IPS-18c (cell line): ENCODE data around the gene SP9.

ENCODE experiments used
- H3K4me3 ChIP-seq: 2 replicates; pipeline ENCODE4 v1.7.0; 2013; ENCODE audit warnings: low read depth, mild to moderate bottlenecking, low read length, moderate library complexity; ENCODE audit not compliant: insufficient read depth
- H3K9me3 ChIP-seq: one replicate; pipeline ENCODE4 v1.6.1; 2013; ENCODE audit warnings: mild to moderate bottlenecking, low read length, moderate library complexity; ENCODE audit not compliant: control insufficient read depth, insufficient read depth

SP9 gene

DNA sequence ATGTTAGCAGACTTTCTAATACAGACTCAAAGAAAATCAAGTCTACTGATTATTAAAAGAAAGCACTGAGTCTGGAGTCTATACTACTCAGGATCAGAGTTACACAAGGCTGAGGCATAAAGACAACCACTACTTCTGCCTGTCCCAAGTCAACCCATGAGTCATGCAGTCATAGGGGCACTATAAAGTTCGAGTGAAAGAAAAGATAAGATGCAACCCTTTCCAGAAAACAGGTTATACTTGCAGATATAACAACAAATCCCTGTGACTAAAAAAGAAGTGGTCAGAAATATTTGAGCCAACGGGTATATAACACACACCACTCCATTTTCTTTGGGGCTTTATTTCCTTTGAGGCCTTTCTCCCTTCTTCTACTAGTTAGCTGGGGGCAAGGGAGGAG, 42.2 kb downstream of the SP9 start:
- Histone ChIP-seq H3K4me3 (no peak overlapping the region), H3K9me3 (no peaks in the 10 kb centered on the region)

DNA sequence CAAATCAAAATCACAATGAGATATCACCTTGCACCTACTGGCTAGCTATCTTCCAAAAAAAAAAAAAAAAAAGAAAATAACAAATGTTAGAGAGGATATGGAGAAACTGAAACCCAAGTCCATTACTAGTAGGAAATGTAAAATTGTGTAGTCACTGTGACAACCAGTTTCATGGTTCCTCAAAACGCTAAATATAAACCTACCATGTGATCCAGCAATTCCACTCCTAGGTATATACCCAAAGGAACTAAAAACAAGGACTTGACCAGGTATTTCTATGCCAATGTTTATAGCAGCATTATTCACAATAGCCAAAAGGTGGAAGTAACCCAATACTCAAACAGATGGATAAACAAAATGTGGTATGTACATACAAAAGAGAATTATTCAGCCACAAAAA, 49.0 kb downstream of the SP9 start:
- no peak overlapping the region for H3K4me3 ChIP-seq

DNA sequence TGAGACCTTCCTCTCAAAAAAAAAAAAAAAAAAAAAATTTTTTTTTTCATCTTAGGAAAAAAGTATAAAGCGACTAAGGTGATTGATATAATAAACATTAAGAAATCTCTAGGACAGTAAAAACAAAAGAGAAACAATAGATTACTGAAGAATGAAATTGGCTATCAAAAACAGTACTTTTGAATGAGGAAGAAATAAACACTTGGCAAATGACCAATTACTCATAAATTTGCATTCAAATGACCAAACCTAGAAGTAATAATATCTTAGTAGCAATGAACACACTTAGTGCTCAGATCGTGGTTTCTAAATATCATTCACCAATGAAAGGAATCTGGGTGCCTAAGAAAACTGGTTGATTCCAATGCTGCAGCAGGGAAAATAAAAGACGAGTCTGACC, 50.4 kb downstream of the SP9 start:
- H3K4me3 ChIP-seq: no peak overlapping the region
- peaks cover 2% of the 10 kb centered on the region for H3K9me3 ChIP-seq

More for the DNA sequence above, 49.0 kb downstream of the SP9 start:
- H3K9me3 ChIP-seq: no peaks in the 10 kb centered on the region
